Neural cell (in vitro differentiated cells): ENCODE data around the gene CARTPT.

Experiments used
- CTCF ChIP-seq: fragments of 450-650 bp; IDR thresholded peaks from 2 replicates; pipeline ENCODE4 v1.5.1; 2014; ENCODE audit warnings: antibody characterized with exemption, mild to moderate bottlenecking, moderate library complexity; ENCODE audit not compliant: poor library complexity, severe bottlenecking
- EZH2 ChIP-seq: fragments of 200-600, 300-800 bp; shearing (Covaris generic), sonication (generic); IDR thresholded peaks from 2 replicates; pipeline ENCODE4 v1.6.1; 2014; ENCODE audit warnings: antibody characterized with exemption, low read length, borderline replicate concordance, mild to moderate bottlenecking; ENCODE audit not compliant: insufficient read depth, poor library complexity, severe bottlenecking
- POLR2AphosphoS5 ChIP-seq: IDR thresholded peaks from 2 replicates; pipeline ENCODE4 v1.6.1; 2012
- TF ChIP-seq, protein P1 (sequence below): IDR thresholded peaks from 2 replicates; pipeline ENCODE4 v1.6.1; 2012; ENCODE audit warnings: borderline replicate concordance

DNA sequence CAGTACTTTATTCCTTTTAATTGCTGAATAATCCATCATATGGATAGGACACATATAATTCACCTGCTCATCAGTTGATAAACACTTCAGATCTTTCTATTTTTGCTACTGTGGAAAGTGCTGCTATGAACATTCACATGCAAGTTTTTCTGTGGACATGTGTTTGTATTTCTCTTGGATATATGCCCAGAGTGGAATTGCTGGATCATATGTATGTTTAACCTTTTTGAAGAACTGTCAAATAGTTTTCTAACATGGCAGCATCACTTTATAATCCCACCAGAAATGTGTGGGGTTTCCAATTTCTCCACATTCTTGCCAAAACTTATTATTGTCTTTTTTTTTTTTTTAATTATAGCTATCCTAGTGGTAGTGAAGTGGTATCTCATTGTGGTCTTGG lies 15.1 kb downstream of the CARTPT start:
- TF ChIP-seq CTCF (no peak), POLR2AphosphoS5 (no peak), EZH2 (no peak)
- TF ChIP-seq, protein P1, sequence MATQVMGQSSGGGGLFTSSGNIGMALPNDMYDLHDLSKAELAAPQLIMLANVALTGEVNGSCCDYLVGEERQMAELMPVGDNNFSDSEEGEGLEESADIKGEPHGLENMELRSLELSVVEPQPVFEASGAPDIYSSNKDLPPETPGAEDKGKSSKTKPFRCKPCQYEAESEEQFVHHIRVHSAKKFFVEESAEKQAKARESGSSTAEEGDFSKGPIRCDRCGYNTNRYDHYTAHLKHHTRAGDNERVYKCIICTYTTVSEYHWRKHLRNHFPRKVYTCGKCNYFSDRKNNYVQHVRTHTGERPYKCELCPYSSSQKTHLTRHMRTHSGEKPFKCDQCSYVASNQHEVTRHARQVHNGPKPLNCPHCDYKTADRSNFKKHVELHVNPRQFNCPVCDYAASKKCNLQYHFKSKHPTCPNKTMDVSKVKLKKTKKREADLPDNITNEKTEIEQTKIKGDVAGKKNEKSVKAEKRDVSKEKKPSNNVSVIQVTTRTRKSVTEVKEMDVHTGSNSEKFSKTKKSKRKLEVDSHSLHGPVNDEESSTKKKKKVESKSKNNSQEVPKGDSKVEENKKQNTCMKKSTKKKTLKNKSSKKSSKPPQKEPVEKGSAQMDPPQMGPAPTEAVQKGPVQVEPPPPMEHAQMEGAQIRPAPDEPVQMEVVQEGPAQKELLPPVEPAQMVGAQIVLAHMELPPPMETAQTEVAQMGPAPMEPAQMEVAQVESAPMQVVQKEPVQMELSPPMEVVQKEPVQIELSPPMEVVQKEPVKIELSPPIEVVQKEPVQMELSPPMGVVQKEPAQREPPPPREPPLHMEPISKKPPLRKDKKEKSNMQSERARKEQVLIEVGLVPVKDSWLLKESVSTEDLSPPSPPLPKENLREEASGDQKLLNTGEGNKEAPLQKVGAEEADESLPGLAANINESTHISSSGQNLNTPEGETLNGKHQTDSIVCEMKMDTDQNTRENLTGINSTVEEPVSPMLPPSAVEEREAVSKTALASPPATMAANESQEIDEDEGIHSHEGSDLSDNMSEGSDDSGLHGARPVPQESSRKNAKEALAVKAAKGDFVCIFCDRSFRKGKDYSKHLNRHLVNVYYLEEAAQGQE, result no peak
